GM19372 (cell line): ENCODE measurements around the gene DNMBP.
"Not testable (repeated sequence)": the region's sequence is repeated elsewhere in the genome, so short reads cannot be mapped to it uniquely, and the experiment has no call there.

Experiments used
- ATAC-seq: cut with Tn5 transposase; IDR thresholded peaks from one replicate; pipeline ENCODE4 v1.9.1; 2021; ENCODE audit warnings: mild to moderate bottlenecking, low read depth, moderate library complexity; ENCODE audit not compliant: unreplicated experiment

Gene DNMBP

GRCh38 chr10:99958806-99959205, 50.9 kb downstream of the DNMBP start:
- no peak for ATAC-seq

DNA sequence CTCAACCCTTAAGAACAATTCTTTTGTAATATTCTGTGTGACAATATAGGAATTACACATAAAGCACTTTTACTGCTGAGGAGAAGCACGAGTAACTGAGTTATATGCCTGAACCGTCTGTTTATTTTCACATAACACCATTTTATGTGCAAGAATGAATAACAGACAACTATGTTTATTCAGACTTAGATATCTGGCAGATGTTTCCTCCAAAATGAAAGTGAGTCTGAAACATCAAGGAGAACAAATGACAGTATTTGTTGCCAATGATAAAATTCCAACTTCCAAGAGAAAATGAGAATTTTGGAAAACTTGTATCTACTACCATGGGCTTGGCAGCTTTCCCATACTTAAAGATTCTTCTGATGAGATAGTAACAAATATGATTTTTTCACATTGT, 51.4 kb downstream of the DNMBP start:
- ATAC-seq: no peak

DNA sequence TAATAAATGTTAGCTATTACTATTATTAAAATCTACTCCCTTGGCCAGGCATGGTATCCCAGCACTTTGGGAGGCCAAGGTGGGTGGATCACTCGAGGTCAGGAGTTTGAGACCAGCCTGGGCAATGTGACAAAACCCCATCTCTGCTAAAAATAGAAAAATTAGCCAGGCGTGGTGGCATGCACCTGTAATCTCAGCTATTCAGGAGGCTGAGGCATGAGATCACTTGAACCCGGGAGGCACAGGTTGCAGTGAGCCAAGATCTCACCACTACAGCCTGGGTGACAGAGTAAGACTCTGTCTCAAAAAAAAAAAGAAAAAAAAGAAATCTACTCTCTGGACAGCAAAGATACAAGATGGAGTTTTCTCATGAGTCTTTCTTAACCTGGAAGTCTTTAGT, 56.2 kb downstream of the DNMBP start:
- ATAC-seq: not testable (repeated sequence)

DNA sequence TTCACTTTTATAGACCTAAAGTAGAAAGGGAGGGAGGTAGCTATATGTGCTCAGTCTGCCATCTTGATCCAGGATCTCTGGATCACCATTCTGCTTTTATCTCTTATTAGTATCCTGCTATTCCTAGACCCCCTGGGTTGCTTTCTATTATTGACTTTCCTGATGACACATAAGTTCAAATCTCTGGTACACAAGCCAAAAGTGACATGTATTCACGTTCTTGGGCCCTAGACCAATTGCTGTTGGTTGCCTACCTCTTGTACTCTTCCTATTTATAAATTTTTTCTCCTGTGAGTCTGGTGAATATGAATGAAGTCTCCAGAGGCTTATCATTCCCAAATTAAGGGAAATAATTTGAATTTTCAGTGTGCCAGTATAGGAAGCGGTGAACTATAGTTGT, 56.9 kb downstream of the DNMBP start:
- ATAC-seq: no peak

DNA sequence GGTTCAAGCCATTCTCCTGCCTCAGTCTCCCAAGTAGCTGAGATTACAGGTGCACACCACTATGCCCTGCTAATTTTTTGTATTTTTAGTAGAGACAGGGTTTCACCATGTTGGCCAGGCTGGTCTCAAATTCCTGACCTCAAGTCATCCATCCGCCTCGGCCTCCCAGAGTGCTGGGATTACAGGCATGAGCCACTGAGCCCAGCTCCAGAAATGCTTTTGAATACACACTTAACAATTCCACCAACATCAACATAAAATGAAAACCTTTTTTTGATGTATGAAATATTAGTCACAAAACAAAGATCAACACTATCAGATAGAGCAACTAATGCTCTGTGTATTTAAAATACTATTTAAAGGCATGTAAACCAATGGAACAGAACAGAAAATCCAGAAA, 63.7 kb downstream of the DNMBP start:
- not testable (repeated sequence) for ATAC-seq

DNA sequence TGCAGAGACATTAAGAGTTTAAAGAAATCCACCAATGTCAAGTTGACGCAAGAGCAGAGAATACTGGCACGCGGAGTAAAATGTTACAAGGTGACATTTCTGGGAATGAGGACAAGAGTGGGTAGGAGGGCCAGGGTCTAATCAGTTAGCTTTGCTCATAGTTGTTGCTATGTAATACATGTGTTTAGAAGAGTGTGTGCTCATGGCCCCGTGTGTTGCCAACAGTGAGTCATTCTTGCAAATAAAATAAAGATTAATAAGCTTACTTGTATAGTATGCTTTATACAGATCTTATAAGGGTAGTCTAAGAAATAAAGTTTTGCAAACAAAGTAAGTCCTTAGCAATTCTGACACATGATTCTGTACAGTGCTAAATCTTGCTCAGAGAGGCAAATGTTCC, 64.5 kb downstream of the DNMBP start:
- ATAC-seq: no peak

DNA sequence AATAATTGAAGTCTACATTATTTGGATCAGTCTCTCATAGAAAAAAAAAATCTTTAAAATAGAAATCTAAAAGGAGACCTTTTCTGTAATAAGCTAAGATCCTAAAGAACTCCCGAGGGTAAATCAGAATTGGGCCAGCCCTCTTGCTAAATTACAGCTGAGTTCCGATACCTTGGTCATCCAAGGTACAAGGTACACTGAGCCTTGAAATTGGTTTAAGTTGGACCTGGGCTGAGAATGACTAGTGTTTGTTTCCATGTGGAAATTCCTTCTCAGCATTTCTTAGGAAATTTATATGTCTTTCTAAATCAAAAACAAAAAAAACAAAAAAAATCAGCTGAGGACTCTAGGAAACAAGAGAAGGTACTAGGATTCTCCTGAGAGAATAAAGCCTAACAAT, 64.9 kb downstream of the DNMBP start:
- no peak for ATAC-seq

GRCh38 chr10:99943908-99944307, 65.8 kb downstream of the DNMBP start:
- no peak for ATAC-seq

- ATAC-seq: no peak
These were observed 67.6 kb downstream of the DNMBP start for GRCh38 chr10:99941942-99942820.

GRCh38 chr10:99938563-99938962, 71.2 kb downstream of the DNMBP start:
- ATAC-seq: no peak

DNA sequence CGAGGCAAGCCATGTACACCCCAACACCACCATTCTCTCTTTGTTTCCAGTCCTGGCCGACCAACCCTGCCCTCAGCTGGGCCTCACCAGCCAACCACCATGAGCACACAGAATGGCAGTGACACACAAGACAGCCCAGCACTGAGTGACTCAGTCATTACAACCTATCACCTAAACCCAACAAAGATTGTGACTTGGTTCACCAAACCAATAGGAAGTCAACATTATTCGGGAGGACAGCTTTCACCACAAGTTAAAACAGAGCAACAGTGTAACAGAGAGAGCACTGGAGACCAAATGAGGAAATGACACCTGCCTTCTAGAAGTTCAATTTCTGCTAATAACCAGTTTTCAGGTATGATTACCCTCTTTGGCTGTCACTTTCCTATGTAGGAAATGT, 72.1 kb downstream of the DNMBP start:
- ATAC-seq: peak; percentile 52

- ATAC-seq: not testable (repeated sequence)
These were observed 77.4 kb downstream of the DNMBP start for GRCh38 chr10:99932203-99932957.

GRCh38 chr10:99930731-99931550, 78.8 kb downstream of the DNMBP start:
- no peak for ATAC-seq

DNA sequence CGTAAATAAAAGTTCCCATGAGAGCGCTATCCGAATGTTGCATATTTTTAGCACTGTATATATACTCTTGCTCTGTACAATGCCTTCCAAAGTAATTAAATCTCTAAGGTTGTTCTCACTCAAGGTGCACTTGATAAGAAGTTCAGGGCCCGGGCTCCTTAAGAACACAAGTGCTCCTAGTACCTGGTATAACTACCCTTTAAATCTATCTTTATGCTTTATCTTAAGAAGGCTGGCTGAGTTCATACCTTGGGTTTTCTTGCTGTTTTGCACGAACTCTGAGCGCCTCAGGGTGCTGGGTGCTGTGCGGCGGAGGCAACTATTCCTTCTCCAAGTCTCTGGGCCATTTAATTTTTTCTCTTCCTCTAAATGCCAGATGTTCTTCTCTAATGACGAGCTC, 80.4 kb downstream of the DNMBP start:
- no peak for ATAC-seq

DNA sequence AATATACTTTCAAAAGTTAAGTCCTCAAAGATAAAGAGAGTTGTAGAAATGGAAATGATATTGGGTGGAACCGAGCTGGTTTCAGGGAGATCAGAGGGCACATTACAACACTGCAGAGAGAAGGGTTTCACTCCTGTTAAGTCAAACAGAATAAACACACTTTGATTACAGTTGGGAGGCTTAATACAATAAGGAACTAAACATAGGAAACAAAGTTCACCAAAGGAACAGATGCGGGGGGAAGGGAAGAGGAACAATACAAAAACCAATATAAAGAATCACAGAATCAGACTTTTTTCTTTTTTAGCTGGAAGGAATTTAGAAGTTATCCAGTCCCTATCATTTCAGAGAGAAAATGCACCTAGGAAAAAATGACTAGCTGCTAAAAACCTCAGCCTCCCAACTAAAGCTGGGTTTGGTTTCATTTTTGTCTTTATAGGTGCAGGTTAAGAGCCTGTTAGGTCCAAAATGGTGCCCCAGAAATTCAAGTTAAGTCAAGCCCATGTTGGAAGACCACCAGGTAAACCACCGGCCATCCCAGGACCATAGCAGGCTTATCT, 81.9 kb downstream of the DNMBP start:
- no peak for ATAC-seq

GRCh38 chr10:99926925-99927720, 82.6 kb downstream of the DNMBP start:
- ATAC-seq: no peak

DNA sequence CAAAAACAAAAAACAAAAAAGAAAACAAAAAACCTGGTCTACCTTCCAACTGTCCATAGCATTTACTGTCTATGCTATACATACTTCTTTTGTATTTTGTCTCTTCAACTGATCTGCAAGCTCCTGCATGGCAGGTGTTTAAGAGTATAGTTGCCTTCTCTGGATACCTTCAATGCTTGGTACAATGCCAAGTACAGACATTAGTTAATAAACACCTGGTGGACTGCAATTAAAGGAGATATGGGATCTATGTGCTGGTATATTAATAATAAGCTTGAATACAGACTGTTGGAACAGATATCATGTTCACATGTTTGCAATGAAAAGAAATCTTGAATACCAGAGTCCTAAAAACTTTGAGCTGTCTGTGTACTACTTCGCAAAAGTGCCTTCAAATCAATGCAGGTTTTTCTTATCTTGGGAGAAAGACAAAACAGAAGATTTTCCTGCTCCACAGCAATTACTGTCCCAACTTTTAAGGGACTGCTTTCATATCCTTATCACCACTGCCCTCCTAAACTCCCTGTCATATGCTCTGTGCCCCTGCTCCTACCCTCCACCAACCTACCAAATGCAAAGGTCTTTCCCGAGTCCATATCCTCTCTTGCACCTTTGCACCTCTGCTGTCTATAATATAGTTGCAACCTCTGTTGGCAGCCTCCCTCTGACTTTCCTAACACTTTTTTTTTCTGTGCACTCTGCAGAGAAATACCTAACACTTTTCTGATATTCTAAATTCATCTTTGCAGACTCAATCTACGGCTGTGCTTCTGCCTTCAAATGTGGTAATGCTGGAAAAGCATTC, 85.1 kb downstream of the DNMBP start:
- no peak for ATAC-seq

DNA sequence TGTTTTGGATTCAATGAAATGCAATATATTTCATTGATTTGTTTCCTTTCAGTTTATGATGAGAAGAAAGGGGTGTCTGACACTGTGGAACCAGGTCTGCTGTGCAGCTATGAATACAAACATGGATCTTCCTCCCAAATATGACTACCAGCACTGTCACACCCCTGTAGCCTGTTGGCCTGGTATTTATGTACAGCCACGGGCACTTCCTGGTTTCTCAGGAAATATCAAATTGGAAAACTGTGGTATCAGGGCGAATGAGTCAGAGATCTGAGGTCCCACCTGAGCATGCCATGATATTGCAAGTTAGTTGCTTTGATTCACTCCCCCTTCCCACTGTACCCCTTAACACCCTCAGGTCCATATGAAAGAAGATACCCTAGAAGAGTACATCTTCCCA, 87.8 kb downstream of the DNMBP start:
- no peak for ATAC-seq

DNA sequence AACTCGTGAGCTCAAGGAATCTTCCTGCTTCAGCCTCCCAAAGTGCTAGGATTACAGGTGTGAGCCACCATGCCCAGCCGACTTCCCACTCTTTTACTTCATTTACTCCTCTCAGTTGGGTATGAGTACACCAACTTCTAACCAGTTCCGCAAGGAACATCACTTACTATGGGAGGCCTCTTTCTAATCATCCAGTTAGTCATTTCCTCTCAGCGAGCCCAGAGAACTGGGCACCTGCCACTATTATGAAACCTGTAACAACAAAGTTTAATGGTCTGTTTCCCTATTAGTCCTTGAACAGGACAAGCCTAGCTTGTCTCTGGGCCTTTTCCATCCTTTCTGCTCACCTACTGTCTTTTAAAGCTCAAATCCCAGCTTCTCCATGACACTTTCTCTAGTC, 88.8 kb downstream of the DNMBP start:
- ATAC-seq: no peak
